Measurements from ENCODE around the gene ANKS3.

ANKS3 gene

GRCh38 chr16:4724661-4725270 lies 9.3 kb downstream of the ANKS3 start:
- no peak for DNase-seq (ENCODE audit: low read depth)

DNA sequence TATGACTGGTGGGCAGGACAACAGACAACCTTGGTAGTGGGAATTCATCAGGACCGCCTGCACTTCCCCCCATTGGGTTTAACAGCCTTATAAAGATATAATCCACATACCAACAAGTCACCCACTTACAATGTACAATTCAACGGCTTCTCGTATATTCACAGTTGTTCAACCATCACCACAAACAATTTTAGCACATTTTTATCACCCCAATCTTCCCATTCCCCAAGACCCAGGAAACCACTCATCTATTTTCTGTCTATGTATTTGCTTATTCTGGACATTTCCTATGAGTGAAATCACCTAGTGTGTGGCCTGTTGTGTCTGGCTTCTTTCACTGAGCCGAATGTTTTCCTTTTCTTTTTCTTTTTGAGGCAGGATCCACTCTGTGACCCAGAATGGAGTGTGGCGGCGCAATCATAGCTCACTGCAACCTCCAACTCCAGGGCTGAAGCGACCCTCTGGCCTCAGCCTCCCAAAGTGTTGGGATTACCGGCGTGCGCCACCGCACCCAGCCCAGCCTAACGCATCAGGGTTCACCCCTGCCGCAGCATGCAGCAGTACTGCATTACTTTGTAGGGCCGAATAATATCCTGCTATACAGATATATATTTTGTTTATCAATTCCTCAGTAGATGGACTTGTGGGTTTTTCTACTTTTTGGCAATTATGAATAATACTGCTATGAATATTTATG lies 10.9 kb downstream of the ANKS3 start:
- no peak for DNase-seq (ENCODE audit: low read depth)

DNA sequence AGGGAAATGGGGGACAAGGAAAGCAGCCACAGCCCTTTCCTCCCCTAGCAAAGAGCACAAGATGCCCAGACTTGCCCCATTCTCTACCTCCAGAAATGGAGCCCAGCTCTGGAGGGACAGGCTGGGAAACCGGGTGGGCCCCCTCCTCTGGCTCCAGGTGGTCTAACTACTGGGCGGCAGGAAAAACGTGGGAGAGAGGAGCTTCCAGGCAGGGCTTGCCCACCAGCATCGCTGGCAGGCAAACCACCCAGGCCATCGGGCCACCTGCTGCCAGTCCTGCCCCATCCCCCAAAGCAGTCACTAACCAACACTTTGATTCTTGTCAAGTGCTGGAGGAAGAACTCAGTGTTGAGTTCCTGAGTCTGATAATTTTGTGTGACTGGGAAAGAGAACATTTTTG lies 15.6 kb downstream of the ANKS3 start:
- DNase-seq (ENCODE audit: low read depth), result no peak

GRCh38 chr16:4714996-4715395 lies 19.1 kb downstream of the ANKS3 start:
- no peak for DNase-seq (ENCODE audit: low read depth)

DNA sequence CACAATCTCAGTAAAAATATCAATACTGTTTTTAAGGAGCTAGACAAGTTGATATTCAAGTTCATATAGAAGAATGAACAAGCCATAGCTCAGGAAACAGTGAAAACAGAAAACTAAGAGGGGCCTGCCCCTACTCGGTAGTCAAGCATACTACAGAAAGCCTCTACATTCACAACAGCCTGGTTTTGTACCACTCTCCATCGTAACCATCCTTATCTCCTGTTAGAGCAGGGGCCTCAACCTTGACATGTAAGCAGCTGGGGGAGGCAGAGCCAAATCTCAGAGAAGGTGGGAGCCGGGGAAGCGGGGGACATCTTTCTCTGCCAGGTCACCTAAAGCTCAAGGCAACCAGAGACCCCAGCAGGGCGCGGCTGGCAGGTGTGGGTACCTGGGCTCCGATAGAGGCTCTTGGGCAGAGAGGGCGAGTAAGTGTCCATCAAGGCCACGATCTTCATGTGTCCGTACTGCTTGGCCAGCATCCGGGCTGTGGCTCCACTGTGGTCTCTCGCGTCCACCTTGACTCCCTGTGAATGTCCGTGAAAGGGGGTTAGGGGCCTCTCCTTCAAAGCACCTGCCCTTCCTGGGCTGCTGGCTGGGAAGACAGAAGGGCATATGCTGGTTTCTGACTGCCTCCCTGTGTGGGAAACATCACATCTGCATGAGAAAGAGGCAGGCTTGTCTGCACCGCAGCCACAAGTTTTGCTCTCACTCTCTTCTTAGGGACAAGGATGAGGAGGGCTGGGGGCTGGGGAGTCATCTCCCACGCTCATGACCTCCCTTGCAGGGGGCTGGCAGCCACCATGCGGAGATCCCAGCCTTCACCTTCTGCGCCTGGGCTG lies 20.2 kb downstream of the ANKS3 start:
- no peak for DNase-seq (ENCODE audit: low read depth)

DNA sequence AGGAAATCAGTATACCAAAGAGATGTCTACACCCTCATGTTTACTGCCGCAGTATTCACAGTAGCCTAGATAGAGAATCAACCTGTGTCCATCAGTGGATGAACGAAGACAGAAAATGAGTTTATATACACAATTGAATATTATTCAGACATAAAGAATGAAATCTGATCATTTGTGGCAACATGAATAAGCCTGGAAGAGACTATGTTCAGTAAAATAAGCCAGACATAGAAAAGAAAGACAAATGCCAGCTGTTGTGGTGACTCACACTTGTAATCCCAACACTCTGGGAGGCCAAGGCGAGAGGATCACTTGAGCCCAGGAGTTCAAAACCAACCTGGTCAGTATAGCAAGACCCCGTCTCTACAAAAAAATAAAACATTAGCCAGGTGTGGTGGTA lies 24.6 kb downstream of the ANKS3 start:
- DNase-seq (ENCODE audit: low read depth), result no peak

- no peak for DNase-seq (ENCODE audit: low read depth)
These were observed 27.2 kb downstream of the ANKS3 start for GRCh38 chr16:4706871-4707270.

- no peak for DNase-seq (ENCODE audit: low read depth)
These were observed 29.2 kb downstream of the ANKS3 start for GRCh38 chr16:4704913-4705312.

DNA sequence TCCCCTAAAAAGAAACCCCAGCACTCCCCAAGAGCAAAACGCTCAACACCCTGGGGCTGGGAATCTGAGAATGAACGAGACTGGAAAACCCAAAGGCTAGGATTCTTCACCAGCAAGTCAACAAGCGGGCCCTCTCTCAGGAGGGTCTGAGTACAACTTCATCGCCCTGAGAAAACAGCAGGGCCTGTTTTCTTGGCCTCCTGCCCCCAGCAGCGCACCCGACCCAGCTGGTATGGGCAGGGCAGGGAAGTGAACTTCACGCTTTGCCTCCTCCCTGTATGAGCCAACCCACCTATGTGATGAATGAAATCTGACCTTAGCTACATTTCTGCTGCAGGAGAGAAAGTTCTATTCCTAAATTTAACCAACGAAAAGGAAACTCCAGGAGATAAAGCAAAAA lies 29.6 kb downstream of the ANKS3 start:
- no peak for DNase-seq (ENCODE audit: low read depth)

GRCh38 chr16:4703906-4704305 lies 30.2 kb downstream of the ANKS3 start:
- no peak for DNase-seq (ENCODE audit: low read depth)

DNA sequence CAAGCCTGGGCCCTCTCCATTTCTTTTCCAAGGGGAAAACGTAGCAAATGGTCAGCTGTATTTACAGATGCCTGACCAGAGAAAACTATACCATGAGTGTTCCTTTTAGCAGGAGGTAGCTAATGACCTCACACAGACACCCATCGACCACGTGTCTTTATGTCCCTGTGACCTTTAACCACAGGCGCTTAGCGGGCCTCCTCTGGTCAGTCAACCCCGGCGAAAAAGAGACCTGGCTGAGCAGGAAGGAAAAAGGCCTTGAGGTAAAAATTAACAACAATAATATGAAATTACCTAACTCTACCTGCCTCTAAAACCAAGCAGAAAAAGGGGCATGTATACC lies 31.6 kb downstream of the ANKS3 start:
- no peak for DNase-seq (ENCODE audit: low read depth)

- DNase-seq (ENCODE audit: low read depth), result no peak
These were observed 32.1 kb downstream of the ANKS3 start for GRCh38 chr16:4701791-4702465.

GRCh38 chr16:4700997-4701743 lies 32.9 kb downstream of the ANKS3 start:
- no peak for DNase-seq (ENCODE audit: low read depth)

GRCh38 chr16:4700380-4700996 lies 33.6 kb downstream of the ANKS3 start:
- no peak for DNase-seq (ENCODE audit: low read depth)

DNA sequence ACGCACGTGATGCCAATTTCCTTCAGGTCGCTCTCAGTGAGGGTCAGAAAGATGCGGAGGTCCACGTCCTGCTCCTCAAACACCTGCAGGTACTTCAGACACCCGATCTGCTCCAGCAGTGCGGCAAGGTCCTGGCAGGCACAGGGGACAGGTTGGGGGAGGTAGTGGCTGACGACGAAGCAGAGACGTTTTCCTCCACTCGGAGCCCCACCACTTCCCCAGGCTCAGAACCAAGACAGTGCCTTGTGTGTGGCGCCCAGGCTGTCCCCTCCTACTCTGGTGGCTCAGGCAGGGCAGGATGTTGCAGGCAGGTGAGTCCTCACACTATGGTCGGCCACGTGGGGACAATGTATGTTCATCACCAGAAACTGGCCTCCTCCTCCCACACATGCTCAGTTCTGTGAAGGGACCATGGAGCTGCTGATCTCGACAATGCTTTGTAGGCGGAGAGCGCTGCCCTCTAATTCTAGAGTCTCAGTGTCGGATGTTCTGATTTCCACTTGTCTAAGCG lies 35.0 kb downstream of the ANKS3 start:
- DNase-seq (ENCODE audit: low read depth), result no peak

- no peak for DNase-seq (ENCODE audit: low read depth)
These were observed 35.6 kb downstream of the ANKS3 start for GRCh38 chr16:4698321-4699045.

DNA sequence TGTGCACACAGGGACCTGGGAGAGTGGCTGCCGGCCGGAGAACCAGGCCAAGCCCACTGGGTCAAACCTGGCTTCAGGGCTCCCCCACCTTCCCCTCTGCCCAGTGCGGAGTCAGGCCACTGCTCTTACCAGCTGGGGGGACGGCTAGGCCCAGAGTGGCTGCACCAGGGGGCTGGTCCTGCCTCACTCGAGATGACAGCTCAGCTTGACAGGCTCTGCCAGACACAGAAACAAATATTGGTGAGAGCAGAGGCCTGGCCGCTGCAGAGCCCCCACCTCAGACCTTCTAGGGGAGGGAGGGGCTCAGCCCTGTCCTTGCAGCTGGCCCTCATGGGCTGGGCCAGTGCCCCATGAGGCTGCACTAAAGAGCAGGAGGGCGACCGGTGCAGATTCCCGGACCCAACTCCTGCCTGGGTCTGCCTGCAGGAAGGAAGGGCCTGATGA lies 36.2 kb downstream of the ANKS3 start:
- DNase-seq (ENCODE audit: low read depth), result no peak

DNA sequence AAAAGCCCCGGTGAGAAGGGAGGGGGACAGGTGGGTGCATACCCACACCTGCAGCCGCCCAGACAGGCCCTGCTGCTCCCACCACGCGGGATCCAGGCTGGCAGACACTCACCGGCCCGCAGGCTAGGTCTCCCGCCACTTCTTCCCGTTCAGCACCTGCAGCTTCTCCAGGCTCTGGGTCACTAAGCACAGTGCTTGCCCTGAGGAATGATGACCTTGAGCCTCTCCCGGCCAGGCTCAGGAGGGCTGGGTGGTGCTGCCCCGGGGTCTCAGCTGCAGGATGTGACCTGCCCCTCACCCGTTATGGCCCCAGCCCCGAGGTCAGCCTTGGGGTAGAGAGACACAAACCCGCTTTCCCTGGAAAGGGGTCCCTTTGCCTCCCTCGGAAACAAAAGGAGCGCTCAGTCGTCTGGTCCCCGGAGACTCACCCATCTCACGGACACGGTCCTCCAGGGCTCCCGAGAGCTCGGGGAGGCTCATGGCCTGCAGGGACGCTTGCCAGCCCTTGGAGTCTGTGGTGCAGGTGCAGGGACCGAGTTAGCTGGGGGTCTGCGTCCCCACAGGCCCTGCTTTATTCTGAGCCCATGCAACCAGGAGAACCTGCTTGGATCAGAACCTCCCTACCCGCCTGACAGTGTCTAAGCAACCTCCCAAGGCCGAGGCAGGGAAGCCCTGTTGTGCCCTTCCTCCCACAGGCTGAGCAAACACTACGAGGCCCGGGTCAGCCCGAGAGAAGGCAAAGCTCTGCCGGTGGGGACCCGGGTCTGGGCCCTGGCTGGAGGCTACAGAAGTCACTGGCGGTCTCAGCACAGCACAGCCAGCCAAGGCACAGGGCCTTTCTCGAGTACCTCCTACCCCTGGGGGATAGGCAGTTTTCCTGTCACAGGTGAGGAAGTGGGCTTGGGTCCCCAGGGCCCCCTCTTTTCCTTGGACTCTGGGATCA lies 36.9 kb downstream of the ANKS3 start:
- DNase-seq (ENCODE audit: low read depth), result no peak

GRCh38 chr16:4696172-4696904 lies 37.7 kb downstream of the ANKS3 start:
- no peak for DNase-seq (ENCODE audit: low read depth)

Data from T-helper 22 cell (primary cell).